NCI-H2227 treated with DMSO at 0.1 percent for 48 hours (cell line): ENCODE results near the gene GSC2.

Experiments
- DNase-seq: peaks from one replicate; lab custom pipeline; 2025; lab: John Stamatoyannopoulos, UW

The GSC2 gene

GRCh38 chr22:19149991-19150390, at the start of gene GSC2:
TSS of gene GSC2 (minus strand) at chr22:19150292. CDS start at chr22:19150283, 9 bp downstream.
- no peak for DNase-seq

GRCh38 chr22:19199479-19199878, 49.4 kb upstream of the GSC2 start:
- DNase-seq: no peak

- peak; percentile 46 for DNase-seq
Measured at GRCh38 chr22:19197997-19198865, 48.1 kb upstream of the GSC2 start.

- peak; percentile 31 for DNase-seq
Measured at GRCh38 chr22:19196841-19197612, 46.9 kb upstream of the GSC2 start.

GRCh38 chr22:19195796-19196731, 46.0 kb upstream of the GSC2 start:
- DNase-seq: no peak

GRCh38 chr22:19194766-19195536, 44.9 kb upstream of the GSC2 start:
- DNase-seq: no peak

GRCh38 chr22:19193879-19194278, 43.8 kb upstream of the GSC2 start:
- no peak for DNase-seq

- DNase-seq: no peak
Measured at GRCh38 chr22:19187716-19188563, 37.8 kb upstream of the GSC2 start.

GRCh38 chr22:19184276-19184997, 34.3 kb upstream of the GSC2 start:
- no peak for DNase-seq

GRCh38 chr22:19183216-19183615, 33.1 kb upstream of the GSC2 start:
- no peak for DNase-seq

GRCh38 chr22:19182472-19183157, 32.5 kb upstream of the GSC2 start:
- no peak for DNase-seq

GRCh38 chr22:19181786-19182471, 31.8 kb upstream of the GSC2 start:
- DNase-seq: no peak

- DNase-seq: no peak
Measured at GRCh38 chr22:19180740-19181410, 30.8 kb upstream of the GSC2 start.

- no peak for DNase-seq
Measured at GRCh38 chr22:19180234-19180633, 30.1 kb upstream of the GSC2 start.

- peak; percentile 67 for DNase-seq
Measured at GRCh38 chr22:19179497-19180048, 29.5 kb upstream of the GSC2 start.

GRCh38 chr22:19178657-19179496, 28.8 kb upstream of the GSC2 start, which contains the start of gene SLC25A1:
TSS of gene SLC25A1 (minus strand) at chr22:19178736. CDS start at chr22:19178673, 63 bp downstream.
- DNase-seq: peak; percentile 88
